GM23248 (cell line): ENCODE results near the gene SLC25A21.

Experiments used
- EZH2 ChIP-seq: fragments of 200-600 bp; sonication (generic); IDR thresholded peaks from 2 replicates; pipeline ENCODE4 v1.6.1; 2018; ENCODE audit warnings: antibody characterized with exemption, mild to moderate bottlenecking; ENCODE audit not compliant: insufficient read depth, poor library complexity, severe bottlenecking
- EZH2phosphoT487 ChIP-seq: fragments of 200-600 bp; sonication (generic); IDR thresholded peaks from 2 replicates; pipeline ENCODE4 v1.6.1; 2018; ENCODE audit warnings: antibody characterized with exemption, moderate library complexity, mild to moderate bottlenecking, low read depth; ENCODE audit not compliant: insufficient read depth

- TF ChIP-seq EZH2 (no peak), EZH2phosphoT487 (no peak)
Measured at GRCh38 chr14:36750244-36750643, 422.2 kb downstream of the SLC25A21 start.
